Limb (tissue), 2 donors: Measurements from ENCODE around the gene PUS1.
"Not testable (repeated sequence)": the region's sequence is repeated elsewhere in the genome, so short reads cannot be mapped to it uniquely, and the experiment has no call there.

ENCODE experiments used
- DNase-seq, 2 donors: peaks; one replicate each; pipeline ENCODE4 v3.0.0-alpha.2; 2016; ENCODE audit errors: extremely low spot score in 2 of 2

The PUS1 gene

DNA sequence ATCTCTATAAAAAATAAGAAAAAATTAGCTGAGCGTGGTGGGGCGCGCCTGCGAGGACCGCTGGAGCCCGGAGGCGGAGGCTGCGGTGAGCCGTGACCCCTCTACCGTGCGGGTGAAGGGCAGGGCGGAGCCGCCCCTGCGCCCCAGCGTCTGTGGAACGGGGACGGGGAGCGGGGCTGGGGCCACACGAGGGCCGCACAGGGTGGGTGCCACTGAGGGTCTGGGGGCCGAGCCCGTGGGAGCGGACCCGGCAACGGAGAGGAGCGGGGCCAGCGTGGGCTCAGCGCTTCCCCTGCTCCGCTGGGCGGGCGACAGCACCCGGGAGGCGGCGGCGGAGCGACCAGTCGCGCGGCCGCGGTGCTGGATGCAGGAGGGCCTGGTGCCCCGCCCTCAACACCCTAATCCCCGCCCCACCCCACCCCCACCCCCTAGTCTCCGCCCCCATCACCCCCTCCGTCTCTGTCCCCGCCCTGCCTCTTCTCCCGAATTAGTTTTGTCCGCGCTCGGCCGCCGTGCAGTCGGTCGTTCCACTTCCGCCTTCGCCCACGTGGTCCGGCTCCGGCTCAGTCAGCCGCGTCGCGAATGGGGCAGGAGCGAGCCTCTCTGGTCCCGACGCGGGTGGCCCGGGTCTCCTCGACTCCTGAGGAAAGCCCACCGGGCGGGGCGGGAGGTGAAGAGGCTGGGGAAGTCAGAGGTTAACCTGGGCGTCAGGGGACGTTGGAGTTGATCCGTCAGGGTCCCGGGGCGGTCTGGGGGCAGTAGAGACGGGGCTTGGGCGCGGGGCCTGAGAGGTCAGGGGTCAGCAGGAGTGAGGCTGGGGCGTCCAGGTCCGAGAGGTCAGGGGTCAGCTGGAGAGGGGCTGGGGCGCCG, at the start of gene PUS1:
Gene PUS1, plus strand, starts transcription at position 566 of the 870 bp plus-strand sequence. CDS start 447 bp downstream, outside the sequence.
- peak; percentile 92 to 97 for DNase-seq

GRCh38 chr12:131882804-131883520, 46.1 kb upstream of the PUS1 start:
- no peak for DNase-seq

GRCh38 chr12:131883521-131883900, 45.6 kb upstream of the PUS1 start:
- DNase-seq, result no peak

DNA sequence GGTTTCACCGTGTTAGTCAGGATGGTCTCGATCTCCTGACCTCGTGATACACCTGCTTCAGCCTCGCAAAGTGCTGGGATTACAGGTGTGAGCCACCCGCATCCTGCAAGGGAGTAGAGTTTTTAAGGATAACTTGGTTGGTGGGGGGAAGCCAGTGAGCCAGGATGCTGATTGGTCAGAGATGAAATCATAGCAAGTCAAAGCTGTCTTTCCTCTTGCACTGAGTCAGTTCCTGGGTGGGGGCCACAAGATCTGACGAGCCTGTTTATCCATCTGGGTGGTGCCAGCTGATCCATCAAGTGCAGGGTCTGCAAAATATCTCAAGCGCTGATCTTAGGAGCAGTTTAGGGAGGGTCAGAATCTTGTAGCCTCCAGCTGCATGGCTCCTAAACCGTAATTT, 44.0 kb upstream of the PUS1 start:
- not testable (repeated sequence) for DNase-seq

GRCh38 chr12:131885543-131886057, 43.5 kb upstream of the PUS1 start:
- no peak for DNase-seq

GRCh38 chr12:131891722-131892121, 37.4 kb upstream of the PUS1 start:
- DNase-seq, result not testable (repeated sequence)

GRCh38 chr12:131892711-131893604, 36.1 kb upstream of the PUS1 start:
- peak in 1 of 2 donors; percentile 25 for DNase-seq

DNA sequence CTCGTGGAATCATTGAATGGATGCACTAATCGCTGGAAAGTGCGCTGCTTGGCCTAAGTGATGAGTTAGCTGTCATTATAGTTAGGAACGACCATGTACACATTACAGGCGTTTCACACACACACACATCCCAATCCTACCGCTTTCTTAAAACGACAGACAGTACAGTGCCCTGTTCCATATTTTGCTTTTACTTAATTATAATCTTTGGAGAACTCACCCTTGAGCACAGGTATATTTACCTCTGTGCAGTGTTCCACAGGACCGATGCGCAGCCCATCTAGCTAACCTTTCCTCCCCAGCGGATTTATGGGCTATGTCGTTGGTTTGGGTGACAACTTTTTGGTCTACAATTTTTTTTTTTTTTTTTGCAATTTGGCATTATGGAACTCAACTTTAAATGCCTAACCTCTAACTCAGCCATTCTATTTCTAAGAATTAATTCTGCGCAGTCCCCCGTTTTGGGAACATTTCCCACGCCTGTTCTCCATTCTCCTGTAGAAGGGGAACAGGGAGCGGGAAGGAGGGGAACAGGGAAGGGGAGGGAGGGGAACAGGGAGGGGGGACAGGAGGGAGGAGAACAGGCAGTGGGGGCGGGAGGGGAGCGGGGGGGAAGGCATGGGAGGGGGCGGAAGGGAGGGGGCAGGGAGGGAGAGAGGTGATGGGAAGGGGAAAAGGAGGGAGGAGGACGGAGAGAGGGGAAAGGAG, 35.3 kb upstream of the PUS1 start:
- no peak for DNase-seq

GRCh38 chr12:131894313-131894860, 34.7 kb upstream of the PUS1 start, which contains the start of gene ULK1:
Gene ULK1 (plus strand): TSS chr12:131894622. CDS start chr12:131895002, 380 bp downstream.
- peak; percentile 88 to 96 for DNase-seq

DNA sequence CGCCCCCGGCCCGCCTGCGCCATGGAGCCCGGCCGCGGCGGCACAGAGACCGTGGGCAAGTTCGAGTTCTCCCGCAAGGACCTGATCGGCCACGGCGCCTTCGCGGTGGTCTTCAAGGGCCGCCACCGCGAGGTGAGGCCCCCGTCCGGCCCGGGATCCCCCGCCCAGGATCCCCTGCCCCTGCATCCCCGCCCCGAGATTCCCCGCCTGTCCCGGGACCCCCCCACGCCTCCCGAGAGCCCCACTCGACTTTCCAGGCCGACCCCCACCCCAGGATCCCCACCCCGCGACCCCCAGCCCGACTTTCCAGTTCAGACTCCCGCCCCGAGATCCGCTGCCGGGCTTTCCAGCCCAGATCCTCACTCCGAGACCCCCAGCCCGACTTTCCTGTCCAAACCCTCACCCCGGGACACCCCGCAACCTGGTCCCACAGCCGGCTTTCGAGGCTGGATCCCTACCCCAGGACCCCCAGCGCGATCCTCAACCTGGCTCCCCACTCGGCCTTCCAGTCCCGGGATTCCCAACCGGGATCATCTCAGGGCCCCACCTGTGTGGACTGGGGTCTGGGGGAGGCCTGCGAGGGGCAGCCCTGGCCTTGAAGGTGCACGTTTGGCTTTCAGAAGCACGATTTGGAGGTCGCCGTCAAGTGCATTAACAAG, 34.0 kb upstream of the PUS1 start:
- DNase-seq, result peak in 1 of 2 donors; percentile 60

GRCh38 chr12:131895640-131896079, 33.4 kb upstream of the PUS1 start:
- DNase-seq, result no peak

DNA sequence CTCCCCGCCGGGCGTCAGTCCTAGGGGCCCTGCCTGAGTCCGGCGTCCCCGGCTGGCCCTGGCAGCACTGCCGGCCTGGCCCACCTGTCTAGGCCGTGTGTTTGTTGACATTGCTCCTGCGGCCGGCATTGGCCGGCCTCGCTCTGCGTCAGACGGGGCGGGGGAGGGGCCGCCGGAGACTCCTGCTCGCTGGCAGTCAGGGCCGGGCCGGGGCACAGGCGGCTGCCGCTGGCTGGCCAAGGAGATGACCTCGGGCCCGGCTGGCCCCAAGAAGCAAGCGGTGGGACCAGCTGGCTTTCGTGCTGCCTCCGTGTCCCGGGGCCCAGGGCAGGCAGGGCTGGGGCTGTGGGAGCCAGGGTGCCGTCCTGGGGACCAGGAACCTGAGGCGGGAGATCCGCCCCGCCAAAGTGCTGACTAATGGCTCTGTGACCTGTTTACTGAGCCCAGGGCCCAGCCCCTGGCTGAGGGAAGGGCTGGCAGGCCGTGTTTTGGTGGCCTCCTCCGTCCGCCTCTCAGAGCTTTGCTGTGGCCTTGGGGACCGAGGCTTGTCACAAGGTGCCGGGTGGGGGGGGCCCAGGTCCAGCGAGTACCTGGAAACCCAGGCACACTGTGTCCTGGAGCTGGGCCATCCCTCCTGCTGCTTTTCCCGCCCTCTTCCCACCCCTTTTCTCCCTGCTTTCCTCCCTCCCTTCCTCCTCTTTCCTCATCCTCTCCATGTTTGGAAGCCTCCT, 32.8 kb upstream of the PUS1 start:
- DNase-seq, result peak; percentile 56 to 84

GRCh38 chr12:131896811-131897270, 32.2 kb upstream of the PUS1 start:
- peak in 1 of 2 donors; percentile 10 for DNase-seq

DNA sequence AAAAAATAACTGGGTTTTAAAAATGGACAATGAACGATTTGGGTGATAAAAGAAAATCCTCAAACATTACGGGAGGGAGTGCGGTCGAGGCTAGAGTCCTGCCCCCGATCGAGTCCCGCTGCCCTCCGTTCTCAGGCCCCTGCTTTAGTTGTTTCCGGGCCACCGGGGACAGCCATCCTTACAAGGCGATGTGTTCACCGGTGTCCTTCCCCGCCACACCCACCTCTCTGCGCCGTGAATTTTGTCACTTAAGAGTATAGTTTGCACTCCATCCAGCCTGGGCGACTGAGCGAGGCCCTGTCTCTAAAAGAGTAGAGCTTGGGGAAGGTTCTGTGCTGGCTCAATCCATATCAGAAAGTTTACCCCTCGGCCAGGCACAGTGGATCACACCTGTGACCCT, 31.8 kb upstream of the PUS1 start:
- no peak for DNase-seq

DNA sequence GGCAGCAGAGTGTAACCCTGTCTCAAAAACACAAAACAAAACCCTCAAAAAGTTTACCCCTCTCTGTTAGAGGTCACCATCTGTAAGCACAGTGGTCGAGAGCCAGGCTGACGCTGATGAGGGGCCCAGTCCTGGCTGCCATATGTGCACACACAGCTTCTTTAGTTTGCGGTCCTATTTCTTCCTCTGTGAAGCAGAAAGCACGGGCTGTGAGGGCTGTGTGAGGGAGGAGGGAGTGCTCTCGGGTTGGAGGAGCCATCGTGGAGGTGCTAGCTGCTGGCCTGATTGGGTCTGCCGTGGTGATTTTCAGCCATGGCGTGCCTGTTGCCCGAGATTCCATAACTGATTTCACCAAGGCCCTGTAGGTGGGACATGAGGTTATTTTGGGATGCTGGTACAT, 31.2 kb upstream of the PUS1 start:
- DNase-seq, result peak in 1 of 2 donors; percentile 24

GRCh38 chr12:131900397-131900796, 28.7 kb upstream of the PUS1 start:
- DNase-seq, result peak in 1 of 2 donors; percentile 30

DNA sequence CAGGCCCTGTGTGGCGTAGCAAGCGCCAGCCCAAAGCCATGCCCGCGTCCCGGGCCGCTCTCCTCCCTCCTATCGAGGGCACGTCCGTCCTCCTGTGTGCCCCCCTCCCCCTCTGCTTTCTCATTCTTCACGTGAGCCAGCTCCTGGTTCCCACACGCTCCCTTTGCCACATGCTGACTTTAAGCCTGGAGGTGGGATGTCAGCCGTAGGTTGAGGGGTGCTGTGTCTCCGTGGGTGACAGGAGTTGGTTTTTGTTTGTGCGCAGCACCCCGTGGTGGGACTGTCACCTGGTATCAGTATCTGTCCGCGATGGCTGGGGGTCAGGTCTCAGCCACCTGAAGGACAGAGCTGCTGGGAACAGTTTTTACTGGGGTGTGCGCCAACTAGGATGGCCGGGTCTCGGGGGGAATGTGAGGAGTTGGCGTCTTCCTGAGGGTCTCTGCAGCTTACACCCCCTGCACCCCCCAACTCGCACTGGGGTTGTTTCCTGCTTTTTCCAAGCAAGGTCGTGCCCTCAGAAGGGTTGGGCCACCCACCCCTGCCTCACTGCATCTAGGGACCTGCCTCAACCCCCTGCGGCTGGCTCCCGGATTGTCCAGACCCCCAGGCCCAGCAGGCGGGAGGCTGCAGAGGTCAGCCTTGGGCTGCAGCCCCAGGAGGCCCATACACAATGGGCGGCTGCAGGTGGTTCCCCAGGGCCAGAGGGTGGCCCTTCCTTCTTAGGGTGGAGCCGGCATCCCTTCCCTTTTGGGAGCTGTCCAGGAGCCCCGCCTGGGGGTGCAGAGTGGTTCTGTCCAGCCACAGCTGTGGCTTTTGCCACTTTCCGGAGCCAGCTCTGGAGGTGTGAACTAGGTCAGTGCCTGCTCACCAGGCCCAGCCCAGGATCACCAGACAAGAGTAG, 27.4 kb upstream of the PUS1 start:
- no peak for DNase-seq
